Activated naive CD4-positive, alpha-beta T cell treated with anti-CD3 and anti-CD28 coated beads for 36 hours (primary cell): ENCODE results near the gene PIEZO2. TPM values are rescaled to one million over a fixed set of nuclear protein-coding genes. Genes with fewer than 3 reads are reported as not detected.

Experiments used
- CTCF ChIA-PET: fragments of 350-600 bp; sonication (Branson Sonifier 250); formaldehyde crosslinking; loops from one replicate; lab custom pipeline; 2021; ENCODE audit warnings: antibody characterized with exemption; lab: Charles Lee
- DNase-seq: peaks from one replicate; pipeline ENCODE4 v3.0.0-alpha.2; 2020
- H3K27ac Mint-ChIP-seq: one replicate; pipeline ENCODE4 v1.8.0; 2021; ENCODE audit warnings: mild to moderate bottlenecking, mixed read lengths
- H3K27me3 Mint-ChIP-seq: one replicate; pipeline ENCODE4 v1.8.0; 2021; ENCODE audit warnings: low read depth, mixed read lengths
- H3K36me3 Mint-ChIP-seq: one replicate; pipeline ENCODE4 v1.8.0; 2021; ENCODE audit warnings: low read depth, mixed read lengths
- H3K4me1 Mint-ChIP-seq: one replicate; pipeline ENCODE4 v1.8.0; 2021; ENCODE audit warnings: low read depth, mixed read lengths
- H3K4me3 Mint-ChIP-seq: one replicate; pipeline ENCODE4 v1.8.0; 2021; ENCODE audit warnings: mild to moderate bottlenecking, moderate library complexity, mixed read lengths
- H3K9me3 Mint-ChIP-seq: one replicate; pipeline ENCODE4 v1.8.0; 2021; ENCODE audit warnings: mixed read lengths
- intact Hi-C: fragments of 100-400 bp; cut with micrococcal nuclease; formaldehyde crosslinking; loops from one replicate; pipeline ENCODE4 v1.15.1; 2023
- total RNA-seq, 2 experiments: library from RNA; stranded (reverse); gene quantifications; one replicate each; pipeline ENCODE4 v1.2.3, GENCODE V29; 2021

PIEZO2 gene
- total RNA-seq, 2 experiments from 2014 or later: not detected

- intact Hi-C loops: no loop called here
- H3K4me1 Mint-ChIP-seq: no peaks in the 10 kb centered on the region
- CTCF ChIA-PET: no interaction called here
- H3K27ac Mint-ChIP-seq: no peak overlapping the region
- no peak overlapping the region for H3K4me3 Mint-ChIP-seq
- peaks cover 7% of the 10 kb centered on the region for H3K27me3 Mint-ChIP-seq
- DNase-seq: no peak
- H3K36me3 Mint-ChIP-seq: no peaks in the 10 kb centered on the region
- H3K9me3 Mint-ChIP-seq: no peaks in the 10 kb centered on the region
These were observed 195.7 kb downstream of the PIEZO2 start for GRCh38 chr18:10953672-10954071.

GRCh38 chr18:10951631-10952544 lies 197.5 kb downstream of the PIEZO2 start:
- no peak overlapping the region for H3K4me3 Mint-ChIP-seq
- peaks cover 2% of the 10 kb centered on the region for H3K9me3 Mint-ChIP-seq
- H3K36me3 Mint-ChIP-seq: no peaks in the 10 kb centered on the region
- peaks cover 7% of the 10 kb centered on the region for H3K27me3 Mint-ChIP-seq
- H3K4me1 Mint-ChIP-seq: no peaks in the 10 kb centered on the region
- intact Hi-C loops: no loop called here
- CTCF ChIA-PET: no interaction called here
- no peak overlapping the region for H3K27ac Mint-ChIP-seq
- no peak for DNase-seq

- no peak overlapping the region for H3K27ac Mint-ChIP-seq
- peaks cover under 1% of the 10 kb centered on the region for H3K36me3 Mint-ChIP-seq
- CTCF ChIA-PET: no interaction called here
- intact Hi-C loops: no loop called here
- peaks cover 7% of the 10 kb centered on the region for H3K27me3 Mint-ChIP-seq
- no peaks in the 10 kb centered on the region for H3K4me1 Mint-ChIP-seq
- H3K9me3 Mint-ChIP-seq: peaks cover 3% of the 10 kb centered on the region
- H3K4me3 Mint-ChIP-seq: no peak overlapping the region
- no peak for DNase-seq
These were observed 198.3 kb downstream of the PIEZO2 start for GRCh38 chr18:10950876-10951630.

- Mint-ChIP-seq H3K4me1 (no peaks in the 10 kb centered on the region), H3K27ac (no peak overlapping the region), H3K27me3 (peaks cover 6% of the 10 kb centered on the region), H3K9me3 (peaks cover 11% of the 10 kb centered on the region), H3K36me3 (peaks cover 2% of the 10 kb centered on the region), H3K4me3 (no peak overlapping the region)
- no peak for DNase-seq
- CTCF ChIA-PET: interaction anchor here (0.5 kb wide), 1 partner anchor 455 kb away, joined by 3 read pairs; no protein-coding TSS in a partner anchor
- intact Hi-C loops: no loop called here
These were observed 199.1 kb downstream of the PIEZO2 start for GRCh38 chr18:10950080-10950875.

GRCh38 chr18:10949655-10950054 lies 199.7 kb downstream of the PIEZO2 start:
- no peak overlapping the region for H3K4me3 Mint-ChIP-seq
- no peak overlapping the region for H3K27ac Mint-ChIP-seq
- no peaks in the 10 kb centered on the region for H3K4me1 Mint-ChIP-seq
- intact Hi-C loops: no loop called here
- peaks cover 2% of the 10 kb centered on the region for H3K36me3 Mint-ChIP-seq
- H3K9me3 Mint-ChIP-seq: peaks cover 16% of the 10 kb centered on the region
- no peak for DNase-seq
- H3K27me3 Mint-ChIP-seq: no peaks in the 10 kb centered on the region
- CTCF ChIA-PET: no interaction called here

- H3K4me3 Mint-ChIP-seq: no peak overlapping the region
- intact Hi-C loops: no loop called here
- H3K27me3 Mint-ChIP-seq: peaks cover 1% of the 10 kb centered on the region
- H3K9me3 Mint-ChIP-seq: peaks cover 23% of the 10 kb centered on the region
- no peaks in the 10 kb centered on the region for H3K4me1 Mint-ChIP-seq
- CTCF ChIA-PET: no interaction called here
- no peak for DNase-seq
- H3K36me3 Mint-ChIP-seq: peaks cover 2% of the 10 kb centered on the region
- H3K27ac Mint-ChIP-seq: no peak overlapping the region
These were observed 200.9 kb downstream of the PIEZO2 start for GRCh38 chr18:10948421-10948820.

- intact Hi-C loops: no loop called here
- H3K27me3 Mint-ChIP-seq: peaks cover 3% of the 10 kb centered on the region
- peaks cover 2% of the 10 kb centered on the region for H3K36me3 Mint-ChIP-seq
- H3K4me1 Mint-ChIP-seq: no peaks in the 10 kb centered on the region
- DNase-seq: no peak
- H3K4me3 Mint-ChIP-seq: no peak overlapping the region
- CTCF ChIA-PET: no interaction called here
- H3K27ac Mint-ChIP-seq: no peak overlapping the region
- H3K9me3 Mint-ChIP-seq: peaks cover 29% of the 10 kb centered on the region
These were observed 203.3 kb downstream of the PIEZO2 start for GRCh38 chr18:10946058-10946457.

- Mint-ChIP-seq H3K27ac (no peak overlapping the region), H3K27me3 (peaks cover 3% of the 10 kb centered on the region), H3K4me1 (no peaks in the 10 kb centered on the region), H3K36me3 (peaks cover 2% of the 10 kb centered on the region), H3K4me3 (no peak overlapping the region), H3K9me3 (peaks cover 27% of the 10 kb centered on the region)
- intact Hi-C loops: no loop called here
- no peak for DNase-seq
- CTCF ChIA-PET: no interaction called here
These were observed 206.4 kb downstream of the PIEZO2 start for GRCh38 chr18:10942998-10943397.

- intact Hi-C loops: no loop called here
- no peak overlapping the region for H3K4me3 Mint-ChIP-seq
- H3K27ac Mint-ChIP-seq: no peak overlapping the region
- no peaks in the 10 kb centered on the region for H3K4me1 Mint-ChIP-seq
- H3K27me3 Mint-ChIP-seq: peaks cover 10% of the 10 kb centered on the region
- DNase-seq: no peak
- no peaks in the 10 kb centered on the region for H3K36me3 Mint-ChIP-seq
- H3K9me3 Mint-ChIP-seq: peaks cover 15% of the 10 kb centered on the region
- CTCF ChIA-PET: no interaction called here
These were observed 209.5 kb downstream of the PIEZO2 start for GRCh38 chr18:10939822-10940221.

- Mint-ChIP-seq H3K4me1 (no peaks in the 10 kb centered on the region), H3K36me3 (no peaks in the 10 kb centered on the region), H3K27me3 (peaks cover 8% of the 10 kb centered on the region), H3K9me3 (peaks cover 5% of the 10 kb centered on the region), H3K27ac (no peak overlapping the region), H3K4me3 (no peak overlapping the region)
- DNase-seq: no peak
- CTCF ChIA-PET: no interaction called here
- intact Hi-C loops: no loop called here
These were observed 211.4 kb downstream of the PIEZO2 start for GRCh38 chr18:10937743-10938640.

GRCh38 chr18:10936176-10937053 lies 213.0 kb downstream of the PIEZO2 start:
- Mint-ChIP-seq H3K4me3 (no peak overlapping the region), H3K27me3 (peaks cover 7% of the 10 kb centered on the region), H3K9me3 (no peaks in the 10 kb centered on the region), H3K36me3 (no peaks in the 10 kb centered on the region), H3K27ac (no peak overlapping the region), H3K4me1 (no peaks in the 10 kb centered on the region)
- no peak for DNase-seq
- intact Hi-C loops: no loop called here
- CTCF ChIA-PET: no interaction called here
